ENCODE measurements around the gene ARHGAP6. TPM values are rescaled to one million over a fixed set of nuclear protein-coding genes. Genes with fewer than 3 reads are reported as not detected.

ARHGAP6 gene
- total RNA-seq, 2 donors from 2014 or later: 0.30 to 16.1 TPM

DNA sequence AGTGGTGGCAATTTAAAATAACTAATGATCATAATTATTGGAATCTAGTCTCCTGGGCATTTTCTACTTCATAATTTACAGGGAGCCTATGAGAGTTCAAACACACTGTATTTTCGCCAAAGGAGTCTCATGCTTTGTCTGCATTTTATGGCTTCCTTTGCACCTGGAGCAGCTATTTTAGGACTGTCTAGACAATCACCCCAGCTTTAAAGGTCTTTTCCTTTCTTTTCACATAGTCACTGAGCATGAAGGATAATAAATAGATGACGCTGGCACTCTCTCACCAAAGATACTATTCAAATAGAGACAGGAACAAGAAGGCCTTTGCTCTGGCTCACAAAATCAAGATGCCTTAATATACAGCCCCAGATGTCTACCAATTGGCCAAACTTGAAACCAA, 329.5 kb downstream of the ARHGAP6 start:
- no peaks in the 10 kb centered on the region for H3K4me1 Mint-ChIP-seq
- no peaks in the 10 kb centered on the region for H3K36me3 Mint-ChIP-seq (ENCODE audit: low read depth)
- DNase-seq (no peak), ATAC-seq (no peak)
- H3K4me3 Mint-ChIP-seq: no peak overlapping the region
- no peaks in the 10 kb centered on the region for H3K27me3 Mint-ChIP-seq
- no peak overlapping the region for H3K27ac Mint-ChIP-seq
- no peaks in the 10 kb centered on the region for H3K9me3 ChIP-seq (ENCODE audit: control insufficient read depth, low read length, poor library complexity, severe bottlenecking)

DNA sequence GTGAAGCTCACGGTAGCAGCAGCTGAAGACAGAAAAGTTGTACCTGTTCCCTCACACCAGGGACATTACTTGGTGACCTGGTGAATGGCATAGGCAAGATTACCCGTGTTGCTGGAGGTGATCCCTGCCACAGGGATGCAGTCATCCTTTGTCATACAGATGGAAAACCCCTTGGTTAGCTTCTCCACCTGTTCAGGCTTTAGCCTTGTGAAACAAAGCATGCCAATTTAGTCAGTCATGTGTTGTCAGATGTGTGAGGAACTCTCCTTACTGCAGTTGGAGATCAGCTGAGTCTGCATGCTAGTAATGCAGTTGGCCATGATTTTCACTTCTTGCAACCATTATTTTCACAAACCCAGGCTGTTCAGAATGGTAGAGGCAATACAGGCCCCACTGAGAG, 331.6 kb downstream of the ARHGAP6 start:
- Mint-ChIP-seq H3K27me3 (no peaks in the 10 kb centered on the region), H3K36me3 (ENCODE audit: low read depth) (no peaks in the 10 kb centered on the region), H3K27ac (no peak overlapping the region), H3K4me3 (no peak overlapping the region), H3K4me1 (no peaks in the 10 kb centered on the region)
- ATAC-seq (no peak), DNase-seq (no peak)
- no peaks in the 10 kb centered on the region for H3K9me3 ChIP-seq (ENCODE audit: control insufficient read depth, low read length, poor library complexity, severe bottlenecking)

- no peaks in the 10 kb centered on the region for H3K4me1 Mint-ChIP-seq
- H3K36me3 Mint-ChIP-seq (ENCODE audit: low read depth): no peaks in the 10 kb centered on the region
- H3K27ac Mint-ChIP-seq: no peak overlapping the region
- H3K9me3 ChIP-seq (ENCODE audit: control insufficient read depth, low read length, poor library complexity, severe bottlenecking): no peaks in the 10 kb centered on the region
- DNase-seq (no peak), ATAC-seq (no peak)
- no peak overlapping the region for H3K4me3 Mint-ChIP-seq
- H3K27me3 Mint-ChIP-seq: no peaks in the 10 kb centered on the region
Measured at GRCh38 chrX:11331788-11332187, 333.9 kb downstream of the ARHGAP6 start.

GRCh38 chrX:11329021-11329420, 336.7 kb downstream of the ARHGAP6 start:
- Mint-ChIP-seq H3K27me3 (no peaks in the 10 kb centered on the region), H3K27ac (no peak overlapping the region), H3K4me1 (no peaks in the 10 kb centered on the region), H3K4me3 (no peak overlapping the region), H3K36me3 (ENCODE audit: low read depth) (no peaks in the 10 kb centered on the region)
- H3K9me3 ChIP-seq (ENCODE audit: control insufficient read depth, low read length, poor library complexity, severe bottlenecking): peaks cover 2% of the 10 kb centered on the region
- DNase-seq (no peak), ATAC-seq (no peak)

GRCh38 chrX:11328134-11328533, 337.6 kb downstream of the ARHGAP6 start:
- ATAC-seq: no peak
- H3K4me1 Mint-ChIP-seq: no peaks in the 10 kb centered on the region
- peaks cover 2% of the 10 kb centered on the region for H3K9me3 ChIP-seq (ENCODE audit: control insufficient read depth, low read length, poor library complexity, severe bottlenecking)
- DNase-seq: no peak
- H3K4me3 Mint-ChIP-seq: no peak overlapping the region
- no peaks in the 10 kb centered on the region for H3K36me3 Mint-ChIP-seq (ENCODE audit: low read depth)
- H3K27me3 Mint-ChIP-seq: no peaks in the 10 kb centered on the region
- no peak overlapping the region for H3K27ac Mint-ChIP-seq

DNA sequence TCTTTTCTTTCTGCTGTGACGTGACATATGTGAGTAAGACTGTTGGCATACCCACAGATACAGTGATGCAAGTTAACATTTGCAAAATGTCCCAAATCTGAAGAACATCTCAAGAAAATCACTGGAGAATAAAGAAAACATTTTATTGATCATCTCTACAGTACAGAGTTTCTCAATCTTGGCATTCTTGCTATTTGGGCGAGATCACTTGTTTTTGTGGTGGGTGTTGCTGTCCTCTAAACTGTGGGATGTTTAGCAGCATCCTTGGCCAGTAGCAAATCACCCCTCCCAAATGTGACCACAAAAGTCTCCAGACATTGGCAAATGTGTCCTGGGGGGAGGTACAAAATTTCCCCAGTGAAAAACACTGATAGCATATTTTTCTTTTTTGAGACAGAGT, 343.7 kb downstream of the ARHGAP6 start:
- Mint-ChIP-seq H3K27ac (no peak overlapping the region), H3K27me3 (no peaks in the 10 kb centered on the region), H3K4me1 (no peaks in the 10 kb centered on the region), H3K36me3 (ENCODE audit: low read depth) (no peaks in the 10 kb centered on the region), H3K4me3 (no peak overlapping the region)
- ATAC-seq (no peak), DNase-seq (no peak)
- peaks cover 2% of the 10 kb centered on the region for H3K9me3 ChIP-seq (ENCODE audit: control insufficient read depth, low read length, poor library complexity, severe bottlenecking)

GRCh38 chrX:11319806-11320520, 345.8 kb downstream of the ARHGAP6 start:
- Mint-ChIP-seq H3K36me3 (ENCODE audit: low read depth) (no peaks in the 10 kb centered on the region), H3K27ac (no peak overlapping the region), H3K4me3 (no peak overlapping the region), H3K4me1 (no peaks in the 10 kb centered on the region), H3K27me3 (no peaks in the 10 kb centered on the region)
- H3K9me3 ChIP-seq (ENCODE audit: control insufficient read depth, low read length, poor library complexity, severe bottlenecking): peaks cover 2% of the 10 kb centered on the region
- ATAC-seq (no peak), DNase-seq (no peak)

GRCh38 chrX:11311706-11312105, 354.0 kb downstream of the ARHGAP6 start:
- Mint-ChIP-seq H3K36me3 (ENCODE audit: low read depth) (no peaks in the 10 kb centered on the region), H3K4me3 (no peak overlapping the region), H3K4me1 (no peaks in the 10 kb centered on the region), H3K27me3 (no peaks in the 10 kb centered on the region), H3K27ac (no peak overlapping the region)
- no peaks in the 10 kb centered on the region for H3K9me3 ChIP-seq (ENCODE audit: control insufficient read depth, low read length, poor library complexity, severe bottlenecking)
- ATAC-seq: no peak
- no peak for DNase-seq

GRCh38 chrX:11309220-11309619, 356.5 kb downstream of the ARHGAP6 start:
- Mint-ChIP-seq H3K27me3 (no peaks in the 10 kb centered on the region), H3K4me3 (no peak overlapping the region), H3K27ac (no peak overlapping the region), H3K36me3 (ENCODE audit: low read depth) (no peaks in the 10 kb centered on the region), H3K4me1 (no peaks in the 10 kb centered on the region)
- no peaks in the 10 kb centered on the region for H3K9me3 ChIP-seq (ENCODE audit: control insufficient read depth, low read length, poor library complexity, severe bottlenecking)
- ATAC-seq (no peak), DNase-seq (no peak)

DNA sequence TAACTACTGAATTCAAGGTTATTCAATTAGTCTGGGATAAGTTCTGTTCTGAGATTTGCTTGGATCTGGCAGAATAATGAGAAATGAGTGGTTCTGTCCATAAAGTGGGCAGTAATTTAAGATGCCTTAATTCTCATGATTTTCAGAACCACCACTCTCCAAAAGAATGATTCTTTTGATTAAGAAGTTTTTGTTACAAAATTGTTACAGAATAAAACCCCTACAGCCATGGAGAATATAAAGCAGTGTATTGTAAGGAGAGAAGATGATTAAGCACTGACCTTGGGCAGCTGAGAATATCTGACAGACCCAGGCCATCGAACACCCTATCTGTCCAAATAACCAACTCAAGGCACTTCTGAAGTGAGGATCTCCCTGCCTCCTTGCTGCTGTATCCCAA, 360.1 kb downstream of the ARHGAP6 start:
- DNase-seq (no peak), ATAC-seq (no peak)
- H3K27me3 Mint-ChIP-seq: no peaks in the 10 kb centered on the region
- H3K4me3 Mint-ChIP-seq: no peak overlapping the region
- no peaks in the 10 kb centered on the region for H3K36me3 Mint-ChIP-seq (ENCODE audit: low read depth)
- H3K4me1 Mint-ChIP-seq: no peaks in the 10 kb centered on the region
- no peak overlapping the region for H3K27ac Mint-ChIP-seq
- H3K9me3 ChIP-seq (ENCODE audit: control insufficient read depth, low read length, poor library complexity, severe bottlenecking): no peaks in the 10 kb centered on the region

GRCh38 chrX:11304829-11305228, 360.9 kb downstream of the ARHGAP6 start:
- H3K9me3 ChIP-seq (ENCODE audit: control insufficient read depth, low read length, poor library complexity, severe bottlenecking): no peaks in the 10 kb centered on the region
- H3K27me3 Mint-ChIP-seq: no peaks in the 10 kb centered on the region
- no peak overlapping the region for H3K27ac Mint-ChIP-seq
- H3K36me3 Mint-ChIP-seq (ENCODE audit: low read depth): no peaks in the 10 kb centered on the region
- no peak overlapping the region for H3K4me3 Mint-ChIP-seq
- ATAC-seq (no peak), DNase-seq (no peak)
- no peaks in the 10 kb centered on the region for H3K4me1 Mint-ChIP-seq

DNA sequence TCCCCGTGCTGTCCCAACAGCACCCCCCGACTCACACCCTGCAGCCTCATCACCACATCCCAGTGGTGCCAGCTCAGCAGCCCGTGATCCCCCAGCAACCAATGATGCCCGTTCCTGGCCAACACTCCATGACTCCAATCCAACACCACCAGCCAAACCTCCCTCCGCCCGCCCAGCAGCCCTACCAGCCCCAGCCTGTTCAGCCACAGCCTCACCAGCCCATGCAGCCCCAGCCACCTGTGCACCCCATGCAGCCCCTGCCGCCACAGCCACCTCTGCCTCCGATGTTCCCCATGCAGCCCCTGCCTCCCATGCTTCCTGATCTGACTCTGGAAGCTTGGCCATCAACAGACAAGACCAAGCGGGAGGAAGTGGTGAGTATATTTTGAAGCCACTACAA, 367.1 kb downstream of the ARHGAP6 start:
- no peak for ATAC-seq
- H3K4me1 Mint-ChIP-seq: no peaks in the 10 kb centered on the region
- DNase-seq: no peak
- no peaks in the 10 kb centered on the region for H3K36me3 Mint-ChIP-seq (ENCODE audit: low read depth)
- no peak overlapping the region for H3K4me3 Mint-ChIP-seq
- no peaks in the 10 kb centered on the region for H3K9me3 ChIP-seq (ENCODE audit: control insufficient read depth, low read length, poor library complexity, severe bottlenecking)
- H3K27me3 Mint-ChIP-seq: no peaks in the 10 kb centered on the region
- no peak overlapping the region for H3K27ac Mint-ChIP-seq

GRCh38 chrX:11296051-11296450, 369.7 kb downstream of the ARHGAP6 start:
- Mint-ChIP-seq H3K27me3 (no peaks in the 10 kb centered on the region), H3K27ac (no peak overlapping the region), H3K36me3 (ENCODE audit: low read depth) (no peaks in the 10 kb centered on the region), H3K4me3 (no peak overlapping the region), H3K4me1 (no peaks in the 10 kb centered on the region)
- no peaks in the 10 kb centered on the region for H3K9me3 ChIP-seq (ENCODE audit: control insufficient read depth, low read length, poor library complexity, severe bottlenecking)
- ATAC-seq (no peak), DNase-seq (no peak)

DNA sequence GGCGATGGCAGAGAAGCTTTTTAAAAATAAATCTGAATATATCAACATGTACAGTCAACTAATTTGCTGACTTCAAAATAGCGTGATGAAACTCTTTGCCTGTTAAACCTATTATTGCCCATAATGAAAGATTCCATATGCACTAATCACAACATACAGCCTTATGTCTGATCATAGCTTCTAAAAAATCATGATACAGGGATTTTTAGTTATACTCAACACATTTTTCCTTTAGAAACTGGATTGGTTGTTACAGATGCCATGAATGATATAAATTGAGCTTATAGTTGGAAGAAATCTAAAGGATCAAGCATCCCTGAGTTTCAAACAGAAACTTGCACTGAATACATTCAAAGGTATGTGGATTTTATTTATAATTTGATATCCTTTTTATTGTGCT, 372.6 kb downstream of the ARHGAP6 start, which contains the start of gene AMELX:
TSS of gene AMELX (plus strand) at position 301 of the 400 bp plus-strand sequence. CDS start 1,376 bp downstream, outside the sequence.
- no peaks in the 10 kb centered on the region for H3K4me1 Mint-ChIP-seq
- H3K36me3 Mint-ChIP-seq (ENCODE audit: low read depth): no peaks in the 10 kb centered on the region
- no peaks in the 10 kb centered on the region for H3K9me3 ChIP-seq (ENCODE audit: control insufficient read depth, low read length, poor library complexity, severe bottlenecking)
- no peak within 1 kb of the TSS for H3K4me3 Mint-ChIP-seq
- DNase-seq (no peak), ATAC-seq (no peak)
- H3K27me3 Mint-ChIP-seq: no peaks in the 10 kb centered on the region
- no peak within 1 kb of the TSS for H3K27ac Mint-ChIP-seq
